Omental fat pad (tissue), 4 donors: ENCODE measurements around the gene SLC24A4. TPM values are rescaled to one million over a fixed set of nuclear protein-coding genes. Genes with fewer than 3 reads are reported as not detected.

Source experiments
- ATAC-seq: fragments of 150-250 bp; one replicate; pipeline ENCODE4 v1.9.1; 2016; ENCODE audit warnings: mild to moderate bottlenecking, moderate library complexity; ENCODE audit not compliant: low FRiP score
- DNase-seq: peaks from one replicate; pipeline ENCODE4 v3.0.0-alpha.2; 2019; ENCODE audit warnings: low spot score
- CTCF ChIP-seq, 3 donors: fragments of 450-650 bp; IDR thresholded peaks; one replicate each; pipeline ENCODE4 v1.5.1; 2016 to 2017; ENCODE audit warnings: antibody characterized with exemption in 3 of 3, mild to moderate bottlenecking in 3 of 3, moderate library complexity in 2 of 3
- total RNA-seq, 4 donors: library from RNA; depleted of rRNA; stranded (reverse); fragments of >200 nt; gene quantifications; one replicate each; pipeline ENCODE4 v1.1.0, GENCODE V29; 2016

Gene SLC24A4
- total RNA-seq, 4 donors from 2014 or later: 0.48 to 2.2 (median 0.79) TPM

DNA sequence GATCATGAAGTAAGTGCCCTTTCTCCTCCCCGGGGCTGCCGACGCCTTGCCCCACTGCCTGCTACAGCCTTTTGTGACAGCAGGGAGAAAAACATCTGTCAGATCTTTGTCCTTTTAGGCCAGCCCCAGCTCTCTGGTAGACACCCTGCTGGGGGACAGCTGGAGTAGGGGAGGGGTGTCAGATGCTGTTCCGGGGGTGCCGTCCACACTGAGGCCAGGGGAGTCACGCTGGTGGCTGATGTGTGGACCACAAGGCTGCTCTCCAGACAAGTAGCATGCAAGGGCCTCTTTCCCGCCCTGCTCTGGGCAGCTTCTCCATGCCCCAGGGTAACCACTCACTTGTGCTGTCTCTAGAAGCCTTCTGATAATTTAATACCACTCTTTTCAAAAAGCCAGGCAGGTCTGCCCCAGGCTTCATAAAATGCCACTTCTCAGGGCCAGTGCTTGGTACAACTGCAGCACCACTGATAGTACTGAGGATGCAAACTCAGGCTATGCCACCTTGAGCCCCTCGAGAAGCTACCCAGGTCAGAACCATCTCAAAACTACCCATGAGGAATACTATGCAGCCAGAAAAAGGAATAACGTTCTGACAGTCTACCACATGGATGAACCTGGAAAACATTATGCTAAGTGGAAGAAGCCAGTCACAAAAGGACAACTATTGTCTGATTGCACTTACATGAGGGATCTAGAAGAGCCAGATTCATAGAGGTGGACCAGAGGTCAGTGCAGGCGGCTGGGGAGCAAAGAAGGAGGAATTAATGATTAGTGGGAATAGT lies 124.6 kb downstream of the SLC24A4 start:
- ATAC-seq (no peak), DNase-seq (no peak)
- TF ChIP-seq CTCF (IDR thresholded peaks at IDR 0.05): no peak

DNA sequence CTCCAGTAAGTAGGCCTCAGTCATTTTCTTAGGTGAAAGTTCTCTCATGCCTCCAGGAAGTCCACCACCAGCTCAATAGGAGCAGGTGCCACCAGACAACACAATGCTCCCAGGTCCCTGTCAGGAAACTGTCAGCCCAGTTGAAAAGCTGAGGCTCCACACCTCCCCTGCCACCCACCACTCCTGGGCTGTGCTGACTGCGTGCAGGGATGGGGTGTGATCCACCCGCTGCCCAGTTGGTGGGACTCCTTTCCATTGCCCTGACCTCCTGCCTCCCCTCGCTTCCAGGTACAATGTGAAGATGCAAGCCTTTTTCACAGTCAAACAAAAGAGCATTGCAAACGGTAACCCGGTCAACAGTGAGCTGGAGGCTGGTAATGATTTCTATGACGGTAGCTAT lies 125.8 kb downstream of the SLC24A4 start:
- DNase-seq (no peak), ATAC-seq (no peak)
- no peak for TF ChIP-seq CTCF (IDR thresholded peaks at IDR 0.05)

DNA sequence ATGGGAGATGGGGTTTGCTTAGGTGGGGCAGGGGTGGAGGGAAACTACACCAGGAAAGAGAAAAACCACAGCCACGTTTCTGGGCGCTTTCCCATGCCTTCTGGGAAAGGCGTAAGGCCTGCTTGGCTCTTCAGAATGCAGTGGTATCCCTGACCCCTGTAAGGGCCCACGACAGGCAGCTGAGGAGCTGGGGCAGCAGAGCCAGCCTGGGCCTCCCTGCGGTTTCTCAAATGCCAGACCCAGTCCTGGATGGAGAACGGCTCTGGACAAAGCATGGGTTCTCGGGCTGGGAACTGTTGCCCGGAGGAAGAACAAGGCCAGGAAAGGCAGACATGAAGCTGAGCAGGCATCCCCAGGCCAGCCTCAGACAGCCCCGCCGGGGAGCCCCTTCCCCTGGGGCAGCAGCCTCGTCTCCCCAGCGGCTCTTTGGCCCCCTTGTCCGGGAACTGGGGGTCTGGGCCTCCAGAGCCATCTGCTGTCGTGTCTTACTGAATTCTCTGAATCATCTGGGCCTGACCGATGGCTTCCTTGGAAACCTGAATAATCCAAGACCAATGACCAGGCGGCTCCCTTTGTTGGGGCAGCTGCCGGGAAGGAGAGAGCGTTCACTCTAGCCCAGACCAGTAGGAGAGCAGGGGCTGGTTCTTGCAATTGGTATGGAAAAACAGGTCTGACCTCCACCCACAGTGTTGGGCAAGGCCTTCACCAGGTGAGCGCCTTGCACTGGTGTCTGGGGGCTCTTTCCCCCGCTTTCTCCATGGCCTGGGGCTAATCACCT lies 126.6 kb downstream of the SLC24A4 start:
- ATAC-seq (no peak), DNase-seq (no peak)
- no peak for TF ChIP-seq CTCF (IDR thresholded peaks at IDR 0.05)

- DNase-seq (no peak), ATAC-seq (no peak)
- TF ChIP-seq CTCF (IDR thresholded peaks at IDR 0.05): no peak
Measured at GRCh38 chr14:92450351-92451070, 127.5 kb downstream of the SLC24A4 start.

DNA sequence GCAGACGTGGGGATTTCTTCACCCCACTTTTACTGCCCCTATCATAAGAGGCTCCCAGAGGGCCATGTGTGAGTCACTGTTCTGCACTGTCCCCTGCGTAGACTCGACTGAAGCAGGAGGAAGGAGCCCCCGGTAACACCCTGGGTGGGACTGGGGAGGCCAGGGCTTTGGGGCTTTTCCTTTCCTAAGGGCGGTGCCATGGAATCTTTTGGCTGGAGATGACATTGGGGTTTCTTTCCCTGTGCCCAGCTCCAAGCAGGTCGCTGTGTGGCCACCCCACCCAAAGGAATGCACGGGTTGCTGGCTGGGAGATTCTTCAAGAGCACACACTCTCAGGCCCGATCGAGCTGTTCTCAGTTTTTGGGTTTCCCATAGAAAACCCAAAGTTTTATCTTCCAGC lies 128.3 kb downstream of the SLC24A4 start:
- TF ChIP-seq CTCF (IDR thresholded peaks at IDR 0.05): no peak
- ATAC-seq (no peak), DNase-seq (no peak)

- no peak for TF ChIP-seq CTCF (IDR thresholded peaks at IDR 0.05)
- DNase-seq (no peak), ATAC-seq (no peak)
Measured at GRCh38 chr14:92451755-92452154, 128.8 kb downstream of the SLC24A4 start.
